Mesothelial cell of epicardium (in vitro differentiated cells): ENCODE data around the gene BTN1A1. TPM values are rescaled to one million over a fixed set of nuclear protein-coding genes. Genes with fewer than 3 reads are reported as not detected.
"Not testable (repeated sequence)": the region's sequence is repeated elsewhere in the genome, so short reads cannot be mapped to it uniquely, and the experiment has no call there.

Source experiments
- DNase-seq, 2 experiments: peaks; one replicate each; pipeline ENCODE4 v3.0.0; 2021; ENCODE audit warnings: low spot score in 2 of 2; ENCODE audit not compliant: unreplicated experiment in 2 of 2
- H3K27ac Mint-ChIP-seq: 2 replicates; pipeline ENCODE4 v1.8.0; 2021; ENCODE audit warnings: mixed read lengths
- H3K27me3 Mint-ChIP-seq: 2 replicates; pipeline ENCODE4 v1.8.0; 2021; ENCODE audit warnings: low read depth, mixed read lengths
- H3K36me3 Mint-ChIP-seq: 2 replicates; pipeline ENCODE4 v1.8.0; 2021; ENCODE audit warnings: mixed read lengths
- H3K4me1 Mint-ChIP-seq: 2 replicates; pipeline ENCODE4 v1.8.0; 2021; ENCODE audit warnings: mixed read lengths
- H3K4me3 Mint-ChIP-seq: 2 replicates; pipeline ENCODE4 v1.8.0; 2021; ENCODE audit warnings: mild to moderate bottlenecking, moderate library complexity, mixed read lengths
- H3K9me3 Mint-ChIP-seq: 2 replicates; pipeline ENCODE4 v1.8.0; 2021; ENCODE audit warnings: mixed read lengths
- CTCF ChIP-seq: fragments of 200-600 bp; sonication (generic); IDR thresholded peaks from one replicate; pipeline ENCODE4 v1.5.0; 2021; ENCODE audit warnings: antibody characterized with exemption; ENCODE audit not compliant: unreplicated experiment
- total RNA-seq: library from RNA; stranded (reverse); gene quantifications from 3 replicates; pipeline ENCODE4 v1.2.1, GENCODE V29; 2021

Gene BTN1A1
- total RNA-seq, 1 donor from 2014 or later, result 0.09 TPM

DNA sequence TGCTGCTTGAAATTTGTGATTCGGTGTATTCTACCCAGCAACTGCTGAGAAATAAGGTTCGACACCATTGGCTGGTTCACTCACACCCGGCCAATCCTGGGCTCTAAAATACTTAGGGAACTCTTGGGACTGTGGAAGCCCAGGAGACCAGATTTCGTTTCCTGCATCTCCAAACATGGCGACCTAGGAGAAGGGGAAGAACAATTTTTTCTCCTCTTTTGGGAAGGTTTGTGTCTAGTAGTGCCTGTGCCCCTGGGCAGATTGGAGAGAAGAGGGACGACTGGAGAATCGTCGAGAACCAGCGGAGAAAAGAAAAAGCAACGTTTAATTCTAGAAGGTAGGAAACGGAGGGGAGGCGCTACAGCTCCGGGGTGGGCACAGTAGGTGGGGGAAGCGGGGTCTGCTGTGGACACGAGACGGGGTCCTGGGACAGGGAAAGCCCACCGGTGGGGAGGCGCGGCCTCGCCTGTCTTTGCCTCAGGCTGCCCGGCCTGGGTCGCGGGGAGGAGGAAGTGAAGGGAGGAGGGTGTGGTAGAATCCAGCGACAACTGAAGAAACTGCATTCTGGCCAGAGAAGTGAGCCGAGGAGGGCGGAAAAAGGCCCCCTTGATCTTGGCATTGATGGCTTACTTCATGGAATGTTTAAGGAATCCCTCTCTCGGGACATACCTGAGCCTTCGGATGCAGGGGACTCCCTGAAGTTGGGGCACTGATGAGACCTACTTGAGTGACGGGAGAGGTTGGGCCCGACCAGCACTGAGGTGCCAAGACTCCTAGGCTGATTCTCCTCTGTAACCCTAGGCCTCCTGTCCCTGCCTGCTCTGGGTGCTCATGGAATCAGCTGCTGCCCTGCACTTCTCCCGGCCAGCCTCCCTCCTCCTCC, 42.1 kb upstream of the BTN1A1 start, which contains the start of gene BTN2A1:
Gene BTN2A1, plus strand, starts transcription at position 150 of the 883 bp plus-strand sequence. Its CDS starts 682 bp downstream, at position 832.
- Mint-ChIP-seq H3K4me3 (peak within 1 kb of the TSS; percentile 93), H3K9me3 (no peaks in the 10 kb centered on the region), H3K27ac (peak within 1 kb of the TSS; percentile 99), H3K4me1 (peaks cover 40% of the 10 kb centered on the region), H3K36me3 (peaks cover 26% of the 10 kb centered on the region), H3K27me3 (peaks cover 2% of the 10 kb centered on the region)
- no peak for TF ChIP-seq CTCF
- peak; percentile 37 to 66 for DNase-seq

- Mint-ChIP-seq H3K4me3 (peak overlapping the region; percentile 57), H3K9me3 (no peaks in the 10 kb centered on the region), H3K27ac (peak overlapping the region; percentile 71), H3K36me3 (peaks cover 38% of the 10 kb centered on the region), H3K27me3 (no peaks in the 10 kb centered on the region), H3K4me1 (peaks cover 40% of the 10 kb centered on the region)
- DNase-seq, result no peak
- TF ChIP-seq CTCF, result no peak
Observed at GRCh38 chr6:26459023-26459810, 40.9 kb upstream of the BTN1A1 start.

DNA sequence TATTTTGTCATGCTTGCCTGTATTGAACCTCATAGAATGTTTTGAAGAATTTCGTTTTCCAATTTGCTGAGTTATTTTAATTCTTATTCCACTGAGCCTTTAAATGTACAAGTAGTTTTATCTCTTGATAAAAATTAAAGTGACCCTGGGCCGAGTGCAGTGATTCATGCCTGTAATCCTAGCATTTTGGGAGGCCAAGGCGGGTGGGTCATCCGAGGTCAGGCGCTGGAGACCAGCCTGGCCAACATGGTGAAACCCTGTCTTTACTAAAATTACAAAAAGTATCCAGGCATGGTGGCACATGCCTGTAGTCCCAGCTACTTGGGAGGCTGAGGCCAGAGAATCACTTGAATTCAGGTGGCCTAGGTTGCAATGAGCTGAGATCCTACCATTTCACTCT, 38.8 kb upstream of the BTN1A1 start:
- H3K9me3 Mint-ChIP-seq, H3K27me3 Mint-ChIP-seq, DNase-seq, H3K4me3 Mint-ChIP-seq, H3K27ac Mint-ChIP-seq: not testable (repeated sequence)
- Mint-ChIP-seq H3K4me1 (peaks cover 40% of the 10 kb centered on the region), H3K36me3 (peaks cover 57% of the 10 kb centered on the region)

DNA sequence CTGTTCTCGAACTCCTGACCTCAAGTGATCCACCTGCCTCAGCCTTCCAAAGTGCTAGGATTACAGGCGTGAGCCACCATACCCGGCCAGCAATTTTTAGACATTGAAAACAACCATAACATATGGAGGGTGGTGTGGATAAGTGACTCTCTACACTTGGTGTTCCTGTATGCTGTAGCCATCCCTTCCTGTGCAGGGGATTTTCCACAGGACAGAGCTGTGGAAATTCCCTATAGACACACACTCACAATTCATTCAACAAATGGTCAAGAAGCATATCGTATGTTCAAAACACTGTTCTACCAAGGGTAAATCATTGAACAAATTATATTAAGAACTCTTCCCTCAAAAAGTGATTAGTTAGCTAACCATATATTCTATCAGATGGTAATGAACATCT, 36.1 kb upstream of the BTN1A1 start:
- TF ChIP-seq CTCF, result no peak
- Mint-ChIP-seq H3K4me3 (no peak overlapping the region), H3K4me1 (peaks cover 25% of the 10 kb centered on the region), H3K27ac (no peak overlapping the region), H3K9me3 (peaks cover 3% of the 10 kb centered on the region), H3K36me3 (peaks cover 82% of the 10 kb centered on the region), H3K27me3 (no peaks in the 10 kb centered on the region)
- no peak for DNase-seq

GRCh38 chr6:26464416-26465131, 35.5 kb upstream of the BTN1A1 start:
- peaks cover 19% of the 10 kb centered on the region for H3K4me1 Mint-ChIP-seq
- H3K36me3 Mint-ChIP-seq, result peaks cover 83% of the 10 kb centered on the region

More at GRCh38 chr6:26464416-26465131, 35.5 kb upstream of the BTN1A1 start:
- no peak for DNase-seq
- Mint-ChIP-seq H3K27me3 (no peaks in the 10 kb centered on the region), H3K27ac (no peak overlapping the region), H3K9me3 (peaks cover 3% of the 10 kb centered on the region), H3K4me3 (no peak overlapping the region)
- no peak for TF ChIP-seq CTCF
